Measurements from ENCODE around the gene CST1. TPM values are rescaled to one million over a fixed set of nuclear protein-coding genes. Genes with fewer than 3 reads are reported as not detected.
"Not testable (repeated sequence)": the region's sequence is repeated elsewhere in the genome, so short reads cannot be mapped to it uniquely, and the experiment has no call there.

Gene CST1
- total RNA-seq, 5 donors from 2014 or later (not counting 1 experiment from before 2014, with no cell fraction given): not detected

DNA sequence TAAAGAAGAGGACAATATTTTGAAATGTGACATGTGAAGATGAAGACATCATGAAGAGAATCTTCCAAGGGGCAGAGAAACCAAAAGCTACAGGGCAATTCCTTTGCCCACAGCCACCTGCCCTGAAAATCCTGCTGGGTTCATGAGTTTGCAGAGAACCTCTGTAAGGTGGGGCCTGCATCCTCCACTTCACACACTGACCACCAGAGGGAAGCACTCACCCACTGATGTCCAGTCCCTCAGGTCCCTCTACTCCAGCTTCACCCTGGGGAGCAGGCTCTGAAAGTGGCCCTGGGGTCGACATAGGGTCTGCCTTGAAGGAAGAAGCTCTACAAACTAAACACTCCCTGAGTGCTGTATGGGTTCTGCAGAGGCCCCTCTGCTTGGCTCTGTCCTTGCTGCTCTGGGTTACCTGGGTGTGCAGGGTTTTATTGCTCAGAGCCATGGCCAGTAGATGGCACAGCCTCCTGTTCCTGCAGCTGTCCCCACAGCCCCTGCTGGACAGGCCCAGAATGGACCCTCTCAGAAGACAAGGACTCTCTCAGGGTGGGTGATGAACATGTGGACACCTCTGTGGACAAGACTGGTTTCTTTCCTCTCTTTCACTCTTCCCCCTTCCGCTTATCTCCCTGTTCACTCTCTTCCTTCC lies 27.0 kb downstream of the CST1 start:
- H3K4me3 ChIP-seq (ENCODE audit: control insufficient read depth in 1 of 2, extremely low read depth in 1 of 2, low read length in 1 of 2); H3K36me3 Mint-ChIP-seq; H3K4me1 ChIP-seq (ENCODE audit: control insufficient read depth in 1 of 2, extremely low read depth in 1 of 2, insufficient read depth in 2 of 2, low read length in 2 of 2); H3K4me1 Mint-ChIP-seq; H3K9me3 ChIP-seq; H3K4me3 Mint-ChIP-seq; H3K27me3 ChIP-seq (replicated peaks in 1 of 2; ENCODE audit: control insufficient read depth in 2 of 2, extremely low read depth in 1 of 2, insufficient read depth in 2 of 2, low read length in 1 of 2); POLR2A ChIA-PET; H3K36me3 ChIP-seq (ENCODE audit: control insufficient read depth in 2 of 2, extremely low read depth in 1 of 2, insufficient read depth in 1 of 2, low read length in 1 of 2); H3K9me3 Mint-ChIP-seq; H3K27ac Mint-ChIP-seq; ATAC-seq (replicated peaks in 1 of 4); H3K27ac ChIP-seq (ENCODE audit: low read length); CTCF ChIA-PET; H3K27me3 Mint-ChIP-seq: not testable (repeated sequence)
- WGBS (ENCODE audit: insufficient coverage): 80% methylated on average over 1 of the region's 2 CpGs
- peak in 4 of 35 experiments; percentile 2 to 10 (median 4) for DNase-seq

DNA sequence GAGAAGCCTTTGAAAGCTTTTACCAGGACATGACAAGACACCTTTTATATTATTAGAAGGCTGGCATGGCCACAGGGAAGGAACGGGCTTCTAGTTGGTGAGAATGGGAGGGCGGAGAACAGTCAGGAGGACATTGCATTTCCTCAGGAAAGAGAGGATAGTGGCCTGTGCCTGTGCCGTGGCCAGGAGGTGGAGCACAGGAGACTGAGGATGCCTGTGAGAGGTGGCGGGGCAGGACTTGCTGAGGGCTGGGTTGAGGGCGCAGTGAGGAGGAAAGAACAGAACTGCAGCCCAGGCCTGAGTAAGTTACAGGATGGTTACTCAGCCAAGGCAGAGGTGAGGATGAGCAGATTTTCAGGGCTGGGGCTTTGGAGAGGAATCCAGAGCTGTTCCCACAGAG lies 27.9 kb downstream of the CST1 start:
- H3K27ac ChIP-seq (ENCODE audit: low read length); H3K4me3 ChIP-seq (ENCODE audit: control insufficient read depth in 1 of 2, extremely low read depth in 1 of 2, low read length in 1 of 2); H3K4me3 Mint-ChIP-seq; H3K4me1 ChIP-seq (ENCODE audit: control insufficient read depth in 1 of 2, extremely low read depth in 1 of 2, insufficient read depth in 2 of 2, low read length in 2 of 2); DNase-seq; H3K27me3 Mint-ChIP-seq; H3K9me3 ChIP-seq; H3K27ac Mint-ChIP-seq; H3K36me3 Mint-ChIP-seq; H3K36me3 ChIP-seq (ENCODE audit: control insufficient read depth in 2 of 2, extremely low read depth in 1 of 2, insufficient read depth in 1 of 2, low read length in 1 of 2); H3K9me3 Mint-ChIP-seq; H3K4me1 Mint-ChIP-seq; H3K27me3 ChIP-seq (replicated peaks in 1 of 2; ENCODE audit: control insufficient read depth in 2 of 2, extremely low read depth in 1 of 2, insufficient read depth in 2 of 2, low read length in 1 of 2); ATAC-seq (replicated peaks in 1 of 4); POLR2A ChIA-PET: not testable (repeated sequence)
- 75% methylated on average over 4 of the region's 5 CpGs for WGBS (ENCODE audit: insufficient coverage)
- CTCF ChIA-PET: interaction anchor here in 1 of 2 donors (0.6 kb wide), 1 partner anchor 375 kb away, joined by 7 read pairs; no protein-coding TSS in a partner anchor

DNA sequence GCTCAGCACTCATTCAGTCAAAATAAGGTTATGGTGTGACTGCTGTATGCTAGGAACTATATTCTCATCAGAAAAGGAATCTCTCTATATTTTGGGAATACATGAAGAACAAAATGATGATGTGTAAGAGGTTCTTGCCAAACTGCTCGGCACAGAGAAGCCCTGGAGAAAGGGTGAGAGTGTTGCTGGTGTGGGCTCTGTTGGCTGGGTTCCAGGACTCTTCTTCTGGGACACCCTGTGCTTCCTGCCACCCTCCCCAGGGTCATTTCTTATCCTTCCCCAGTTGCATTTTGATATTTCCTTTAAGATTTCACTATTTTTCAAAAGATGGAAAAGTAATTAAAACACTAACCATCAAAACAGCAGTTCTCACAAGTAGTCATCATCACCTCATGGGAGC lies 28.8 kb downstream of the CST1 start:
- no peak overlapping the region for H3K27ac Mint-ChIP-seq
- H3K36me3 Mint-ChIP-seq: no peaks in the 10 kb centered on the region
- H3K4me3 Mint-ChIP-seq: no peak overlapping the region
- peaks cover 0 to 10% of the 10 kb centered on the region in 2 experiments for H3K27me3 ChIP-seq (replicated peaks in 1 of 2; ENCODE audit: control insufficient read depth in 2 of 2, extremely low read depth in 1 of 2, insufficient read depth in 2 of 2, low read length in 1 of 2)
- no peak overlapping the region for H3K27ac ChIP-seq (ENCODE audit: low read length)
- 0% methylated on average over 1 of the region's 1 CpG for WGBS (ENCODE audit: insufficient coverage)
- H3K4me1 Mint-ChIP-seq: no peaks in the 10 kb centered on the region
- CTCF ChIA-PET: no interaction called here
- H3K27me3 Mint-ChIP-seq: no peaks in the 10 kb centered on the region
- ATAC-seq (replicated peaks in 1 of 4) (no peak), DNase-seq (no peak)
- H3K36me3 ChIP-seq (ENCODE audit: control insufficient read depth in 2 of 2, extremely low read depth in 1 of 2, insufficient read depth in 1 of 2, low read length in 1 of 2): no peaks in the 10 kb centered on the region
- H3K4me1 ChIP-seq (ENCODE audit: control insufficient read depth in 1 of 2, extremely low read depth in 1 of 2, insufficient read depth in 2 of 2, low read length in 2 of 2): no peaks in the 10 kb centered on the region
- peaks cover 0 to 6% (median 2%) of the 10 kb centered on the region in 3 donors for H3K9me3 Mint-ChIP-seq
- POLR2A ChIA-PET: no interaction called here
- H3K4me3 ChIP-seq (ENCODE audit: control insufficient read depth in 1 of 2, extremely low read depth in 1 of 2, low read length in 1 of 2): no peak overlapping the region
- no peaks in the 10 kb centered on the region for H3K9me3 ChIP-seq

DNA sequence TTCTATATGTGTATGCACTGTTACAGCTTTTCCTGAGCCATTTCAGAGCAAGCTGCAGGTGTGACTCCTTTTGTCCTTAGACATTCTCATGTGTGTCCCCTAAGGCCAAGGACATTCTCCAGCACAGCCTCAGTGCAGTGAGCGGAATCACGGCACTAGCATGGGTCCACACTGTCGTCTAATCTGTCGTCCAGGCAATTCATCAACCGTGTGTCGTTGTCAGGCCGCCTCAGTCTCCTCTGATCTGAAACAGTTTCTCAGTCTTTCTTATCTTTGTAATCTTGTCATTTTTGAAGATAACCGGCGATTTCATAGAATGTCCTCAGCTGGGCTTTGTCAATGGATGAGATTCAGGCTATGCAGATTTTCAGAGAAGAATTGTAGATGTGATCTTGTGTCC lies 31.4 kb downstream of the CST1 start:
- H3K4me3 Mint-ChIP-seq; CTCF ChIA-PET; H3K9me3 Mint-ChIP-seq; ATAC-seq (replicated peaks in 1 of 4); H3K27me3 Mint-ChIP-seq; H3K4me1 ChIP-seq (ENCODE audit: control insufficient read depth in 1 of 2, extremely low read depth in 1 of 2, insufficient read depth in 2 of 2, low read length in 2 of 2); H3K4me3 ChIP-seq (ENCODE audit: control insufficient read depth in 1 of 2, extremely low read depth in 1 of 2, low read length in 1 of 2); H3K27ac ChIP-seq (ENCODE audit: low read length); H3K9me3 ChIP-seq; DNase-seq; H3K27ac Mint-ChIP-seq; POLR2A ChIA-PET; H3K36me3 Mint-ChIP-seq; H3K4me1 Mint-ChIP-seq; H3K36me3 ChIP-seq (ENCODE audit: control insufficient read depth in 2 of 2, extremely low read depth in 1 of 2, insufficient read depth in 1 of 2, low read length in 1 of 2): not testable (repeated sequence)
- WGBS (ENCODE audit: insufficient coverage): 91% methylated on average over 7 of the region's 9 CpGs
- H3K27me3 ChIP-seq (replicated peaks in 1 of 2; ENCODE audit: control insufficient read depth in 2 of 2, extremely low read depth in 1 of 2, insufficient read depth in 2 of 2, low read length in 1 of 2): peaks cover 0 to 10% of the 10 kb centered on the region in 2 experiments

DNA sequence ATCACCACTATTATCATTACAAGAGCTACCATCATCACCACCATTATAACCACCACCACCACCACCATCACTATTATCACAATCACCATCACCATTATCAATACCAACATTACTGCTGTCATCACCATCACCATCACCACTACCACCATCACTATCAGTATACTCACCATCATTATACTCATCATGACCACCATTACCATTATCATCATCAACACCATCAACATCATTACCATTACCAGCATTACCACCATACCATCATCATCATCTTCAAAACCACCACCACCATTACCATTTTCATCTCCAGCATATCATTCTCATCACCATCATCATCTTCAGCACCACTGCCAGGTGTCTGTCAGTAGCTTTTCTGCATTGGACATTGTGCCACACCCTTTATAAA lies 39.0 kb downstream of the CST1 start:
- ATAC-seq (replicated peaks in 1 of 4); POLR2A ChIA-PET; H3K4me3 ChIP-seq (ENCODE audit: control insufficient read depth in 1 of 2, extremely low read depth in 1 of 2, low read length in 1 of 2); DNase-seq; H3K9me3 ChIP-seq; H3K9me3 Mint-ChIP-seq; H3K4me1 ChIP-seq (ENCODE audit: control insufficient read depth in 1 of 2, extremely low read depth in 1 of 2, insufficient read depth in 2 of 2, low read length in 2 of 2); H3K36me3 ChIP-seq (ENCODE audit: control insufficient read depth in 2 of 2, extremely low read depth in 1 of 2, insufficient read depth in 1 of 2, low read length in 1 of 2); H3K27me3 Mint-ChIP-seq; H3K4me1 Mint-ChIP-seq; H3K4me3 Mint-ChIP-seq; H3K27ac ChIP-seq (ENCODE audit: low read length); H3K27me3 ChIP-seq (replicated peaks in 1 of 2; ENCODE audit: control insufficient read depth in 2 of 2, extremely low read depth in 1 of 2, insufficient read depth in 2 of 2, low read length in 1 of 2); H3K27ac Mint-ChIP-seq; H3K36me3 Mint-ChIP-seq; CTCF ChIA-PET: not testable (repeated sequence)

DNA sequence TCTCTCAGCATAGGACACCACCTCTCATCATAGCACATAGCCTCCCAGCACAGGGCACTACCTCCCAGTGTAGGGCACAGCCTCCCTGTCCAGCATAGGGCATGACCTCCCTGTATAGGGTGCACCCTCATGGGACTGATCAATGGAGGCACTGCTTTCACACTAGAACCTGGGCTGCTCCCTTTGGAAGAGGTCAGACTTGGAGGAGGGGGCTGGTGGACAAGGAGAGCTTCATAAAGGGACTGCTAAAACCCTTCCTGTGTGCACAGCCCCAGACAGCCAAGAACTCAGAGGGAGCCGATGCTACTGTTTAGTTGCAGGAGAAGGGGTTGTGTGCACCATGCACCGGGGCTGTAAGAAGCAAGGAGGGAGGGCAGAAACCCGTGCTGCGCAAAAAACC lies 40.0 kb downstream of the CST1 start:
- Mint-ChIP-seq H3K36me3 (no peaks in the 10 kb centered on the region), H3K4me3 (no peak overlapping the region), H3K4me1 (no peaks in the 10 kb centered on the region), H3K27me3 (peaks cover 0 to 3% of the 10 kb centered on the region in 2 donors), H3K27ac (no peak overlapping the region), H3K9me3 (no peaks in the 10 kb centered on the region)
- Histone ChIP-seq H3K36me3 (ENCODE audit: control insufficient read depth in 2 of 2, extremely low read depth in 1 of 2, insufficient read depth in 1 of 2, low read length in 1 of 2) (no peaks in the 10 kb centered on the region), H3K27me3 (replicated peaks in 1 of 2; ENCODE audit: control insufficient read depth in 2 of 2, extremely low read depth in 1 of 2, insufficient read depth in 2 of 2, low read length in 1 of 2) (peaks cover 0 to 7% of the 10 kb centered on the region in 2 experiments), H3K4me3 (ENCODE audit: control insufficient read depth in 1 of 2, extremely low read depth in 1 of 2, low read length in 1 of 2) (no peak overlapping the region), H3K4me1 (ENCODE audit: control insufficient read depth in 1 of 2, extremely low read depth in 1 of 2, insufficient read depth in 2 of 2, low read length in 2 of 2) (no peaks in the 10 kb centered on the region), H3K27ac (ENCODE audit: low read length) (no peak overlapping the region), H3K9me3 (no peaks in the 10 kb centered on the region)
- WGBS (ENCODE audit: insufficient coverage): 83% methylated on average over 1 of the region's 4 CpGs
- ChIA-PET CTCF (no interaction called here), POLR2A (no interaction called here)
- no peak for ATAC-seq (replicated peaks in 1 of 4)
- DNase-seq: no peak

DNA sequence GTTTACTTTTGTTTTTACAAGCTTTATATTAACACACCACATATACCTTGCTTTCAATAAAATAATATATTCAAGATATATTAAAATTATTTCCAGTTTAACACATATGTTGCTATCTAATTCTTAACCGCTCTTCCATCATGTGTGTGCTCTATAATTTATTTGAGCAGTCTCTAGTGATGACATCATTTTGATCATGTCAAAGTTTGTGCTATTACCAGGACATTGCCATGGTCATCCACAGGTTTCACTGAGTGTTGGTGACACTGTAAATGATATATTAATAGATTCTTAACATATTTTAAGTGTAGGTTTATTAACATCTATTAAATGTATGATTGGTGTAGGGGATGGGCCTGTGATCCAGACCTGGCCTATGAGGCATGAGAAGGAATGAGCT lies 44.8 kb downstream of the CST1 start:
- Histone ChIP-seq H3K4me1 (ENCODE audit: control insufficient read depth in 1 of 2, extremely low read depth in 1 of 2, insufficient read depth in 2 of 2, low read length in 2 of 2) (no peaks in the 10 kb centered on the region), H3K27ac (ENCODE audit: low read length) (no peak overlapping the region), H3K9me3 (no peaks in the 10 kb centered on the region), H3K27me3 (replicated peaks in 1 of 2; ENCODE audit: control insufficient read depth in 2 of 2, extremely low read depth in 1 of 2, insufficient read depth in 2 of 2, low read length in 1 of 2) (peaks cover 0 to 9% of the 10 kb centered on the region in 2 experiments), H3K4me3 (ENCODE audit: control insufficient read depth in 1 of 2, extremely low read depth in 1 of 2, low read length in 1 of 2) (no peak overlapping the region), H3K36me3 (ENCODE audit: control insufficient read depth in 2 of 2, extremely low read depth in 1 of 2, insufficient read depth in 1 of 2, low read length in 1 of 2) (no peaks in the 10 kb centered on the region)
- Mint-ChIP-seq H3K4me1 (no peaks in the 10 kb centered on the region), H3K9me3 (no peaks in the 10 kb centered on the region), H3K4me3 (no peak overlapping the region), H3K36me3 (no peaks in the 10 kb centered on the region), H3K27ac (no peak overlapping the region), H3K27me3 (peaks cover 3 to 6% of the 10 kb centered on the region in 2 donors)
- WGBS (ENCODE audit: insufficient coverage): no CpG with 5 or more reads among the region's 1 CpG
- CTCF ChIA-PET: no interaction called here
- POLR2A ChIA-PET: no interaction called here
- DNase-seq (no peak), ATAC-seq (replicated peaks in 1 of 4) (no peak)

All from T-cell (primary cell).